Colonic mucosa (tissue), 4 donors: ENCODE data around the gene SUSD2. TPM values are rescaled to one million over a fixed set of nuclear protein-coding genes. Genes with fewer than 3 reads are reported as not detected.
"Not testable (repeated sequence)": the region's sequence is repeated elsewhere in the genome, so short reads cannot be mapped to it uniquely, and the experiment has no call there.

Experiments
- DNase-seq: peaks from one replicate; pipeline ENCODE4 v3.0.0-alpha.2; 2020
- H3K27ac ChIP-seq: fragments of 200-600 bp; one replicate; pipeline ENCODE4 v1.8.0; 2021
- H3K27me3 ChIP-seq: fragments of 200-600 bp; one replicate; pipeline ENCODE4 v1.8.0; 2021
- H3K36me3 ChIP-seq: fragments of 200-600 bp; one replicate; pipeline ENCODE4 v1.8.0; 2021
- H3K4me1 ChIP-seq: fragments of 200-600 bp; one replicate; pipeline ENCODE4 v1.8.0; 2021; ENCODE audit warnings: mild to moderate bottlenecking
- H3K4me3 ChIP-seq: fragments of 200-600 bp; one replicate; pipeline ENCODE4 v1.8.0; 2021
- H3K9ac ChIP-seq, 2 donors: one replicate each; pipeline ENCODE4 v1.7.0; 2013; ENCODE audit warnings: control low read depth in 2 of 2, low read depth in 2 of 2, low read length in 2 of 2
- H3K9me3 ChIP-seq: fragments of 200-600 bp; one replicate; pipeline ENCODE4 v1.8.0; 2021
- intact Hi-C: fragments of 100-400 bp; cut with DNase I; formaldehyde crosslinking; loops from one replicate; pipeline ENCODE4 v1.14.1; 2022
- total RNA-seq, 2 donors: library from RNA; stranded (reverse); fragmentation: NEBNext Ultra II Directional in 1 of 2; extraction: Animal tissue kit (Norgen Biotek cat#: 25700) in 1 of 2; gene quantifications; one replicate each; pipeline ENCODE4 v1.2.1, GENCODE V29; 2021
- TF ChIP-seq, protein P1 (sequence below): fragments of 200-600 bp; IDR thresholded peaks from one replicate; pipeline ENCODE4 v1.8.0; 2022; ENCODE audit warnings: antibody characterized with exemption, mild to moderate bottlenecking
- donor health status: healthy.
- donor health status: DM: no; HTN: no; CAD: no.
- donor health status: DM: no; HTN: no; CAD: no.

SUSD2 gene
- total RNA-seq, 2 donors from 2014 or later, result 1.2 to 2.4 TPM

DNA sequence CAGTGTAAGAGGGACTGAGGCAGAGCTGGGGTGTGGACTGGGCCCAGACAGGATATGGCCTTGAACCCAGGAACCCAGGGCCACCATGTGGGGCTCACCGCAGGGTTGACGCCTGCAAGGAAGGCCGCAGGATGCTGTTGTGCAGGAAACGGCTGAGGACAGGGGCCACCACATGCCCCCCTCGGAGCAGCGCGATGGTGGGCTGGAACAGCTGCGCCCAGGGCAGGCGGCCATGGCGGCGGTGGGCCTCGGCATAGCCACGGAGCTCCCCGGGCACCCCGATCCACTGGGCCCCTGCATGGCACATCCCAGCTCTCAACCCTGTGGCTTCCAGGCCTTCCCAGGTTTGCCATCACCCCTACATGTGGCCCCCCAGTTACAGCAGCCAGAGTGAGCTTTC is 51.4 kb downstream of the SUSD2 start:
- Histone ChIP-seq H3K4me3 (no peak overlapping the region), H3K4me1 (no peaks in the 10 kb centered on the region), H3K27me3 (no peaks in the 10 kb centered on the region), H3K36me3 (no peaks in the 10 kb centered on the region), H3K27ac (no peak overlapping the region), H3K9me3 (no peaks in the 10 kb centered on the region), H3K9ac (no peak overlapping the region)
- TF ChIP-seq, protein P1, sequence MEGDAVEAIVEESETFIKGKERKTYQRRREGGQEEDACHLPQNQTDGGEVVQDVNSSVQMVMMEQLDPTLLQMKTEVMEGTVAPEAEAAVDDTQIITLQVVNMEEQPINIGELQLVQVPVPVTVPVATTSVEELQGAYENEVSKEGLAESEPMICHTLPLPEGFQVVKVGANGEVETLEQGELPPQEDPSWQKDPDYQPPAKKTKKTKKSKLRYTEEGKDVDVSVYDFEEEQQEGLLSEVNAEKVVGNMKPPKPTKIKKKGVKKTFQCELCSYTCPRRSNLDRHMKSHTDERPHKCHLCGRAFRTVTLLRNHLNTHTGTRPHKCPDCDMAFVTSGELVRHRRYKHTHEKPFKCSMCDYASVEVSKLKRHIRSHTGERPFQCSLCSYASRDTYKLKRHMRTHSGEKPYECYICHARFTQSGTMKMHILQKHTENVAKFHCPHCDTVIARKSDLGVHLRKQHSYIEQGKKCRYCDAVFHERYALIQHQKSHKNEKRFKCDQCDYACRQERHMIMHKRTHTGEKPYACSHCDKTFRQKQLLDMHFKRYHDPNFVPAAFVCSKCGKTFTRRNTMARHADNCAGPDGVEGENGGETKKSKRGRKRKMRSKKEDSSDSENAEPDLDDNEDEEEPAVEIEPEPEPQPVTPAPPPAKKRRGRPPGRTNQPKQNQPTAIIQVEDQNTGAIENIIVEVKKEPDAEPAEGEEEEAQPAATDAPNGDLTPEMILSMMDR, result no peak
- intact Hi-C loops, result loop anchor here (5.0 kb wide), 1 partner anchor 40 kb away; no protein-coding TSS in a partner anchor
- no peak for DNase-seq

DNA sequence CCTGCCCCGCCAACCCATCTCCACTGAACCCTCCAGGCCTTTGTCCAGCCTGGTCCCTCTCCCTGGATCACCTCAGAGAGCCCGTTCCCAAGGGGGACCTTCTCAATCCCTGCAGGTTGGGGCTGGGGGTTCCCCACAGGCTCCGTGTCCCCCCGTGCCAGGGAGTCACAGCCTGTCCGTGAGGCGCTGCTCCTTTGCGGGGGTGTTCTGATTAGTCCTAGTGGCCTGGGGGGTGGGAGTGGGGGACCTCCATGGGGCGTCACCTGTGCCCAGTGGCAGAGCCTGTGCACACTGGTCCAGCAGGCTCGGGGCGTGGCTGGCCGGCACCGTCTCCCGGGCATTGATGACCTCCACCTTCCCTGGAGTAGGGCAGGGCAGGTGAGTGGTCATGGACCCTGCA is 51.9 kb downstream of the SUSD2 start:
- DNase-seq, result no peak
- no peak overlapping the region for H3K27ac ChIP-seq
- no peak overlapping the region for H3K4me3 ChIP-seq
- H3K9ac ChIP-seq, result no peak overlapping the region
- no peaks in the 10 kb centered on the region for H3K9me3 ChIP-seq
- H3K27me3 ChIP-seq, result no peaks in the 10 kb centered on the region
- intact Hi-C loops, result loop anchor here (5.0 kb wide), 1 partner anchor 41 kb away; no protein-coding TSS in a partner anchor
- no peaks in the 10 kb centered on the region for H3K4me1 ChIP-seq
- H3K36me3 ChIP-seq, result no peaks in the 10 kb centered on the region
- TF ChIP-seq, protein P1, result no peak

DNA sequence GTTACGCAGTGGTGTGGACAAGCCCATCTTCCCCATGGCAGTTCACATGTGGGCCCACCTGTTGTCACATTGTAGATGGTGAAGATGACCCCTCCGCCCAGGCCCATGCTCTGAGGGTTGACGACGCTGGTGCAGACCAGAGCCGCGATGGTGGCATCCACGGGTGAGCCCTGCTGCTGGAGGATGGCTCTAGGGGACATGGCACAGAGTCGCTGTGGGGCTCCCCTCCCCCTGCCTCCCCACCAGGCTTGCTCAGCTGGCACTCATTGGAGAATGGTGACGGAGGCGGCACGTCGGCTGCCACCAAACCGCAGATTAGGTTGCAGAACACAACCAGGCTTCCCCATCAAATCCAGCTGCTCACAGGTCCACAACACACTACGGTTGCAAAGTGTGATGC is 52.5 kb downstream of the SUSD2 start:
- DNase-seq, result no peak
- H3K36me3 ChIP-seq, result no peaks in the 10 kb centered on the region
- H3K4me3 ChIP-seq, result no peak overlapping the region
- no peaks in the 10 kb centered on the region for H3K4me1 ChIP-seq
- no peaks in the 10 kb centered on the region for H3K9me3 ChIP-seq
- intact Hi-C loops, result loop anchor here (5.0 kb wide), 1 partner anchor 42 kb away; no protein-coding TSS in a partner anchor
- H3K27ac ChIP-seq, result no peak overlapping the region
- H3K9ac ChIP-seq, result no peak overlapping the region
- H3K27me3 ChIP-seq, result no peaks in the 10 kb centered on the region
- TF ChIP-seq, protein P1, result no peak

DNA sequence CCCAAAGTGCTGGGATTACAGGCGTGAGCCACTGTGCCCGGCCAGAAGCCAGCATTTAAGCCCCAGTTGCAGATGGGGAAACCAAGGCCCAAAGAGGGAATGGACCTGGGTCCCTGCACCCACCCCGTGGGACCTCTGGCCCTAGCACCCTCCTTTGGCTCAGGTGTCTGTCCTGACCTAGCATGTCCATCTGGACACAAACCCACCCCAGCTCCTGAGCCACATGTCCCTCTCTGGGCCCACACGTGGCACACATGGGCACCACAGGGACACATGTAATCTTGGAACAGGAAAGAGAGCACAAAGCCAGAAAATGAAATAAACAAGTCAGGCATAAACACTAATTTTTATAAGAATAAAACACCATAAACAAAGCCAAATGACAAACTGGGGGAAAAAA is 54.0 kb downstream of the SUSD2 start:
- Histone ChIP-seq H3K4me3 (no peak overlapping the region), H3K27me3 (no peaks in the 10 kb centered on the region), H3K9me3 (no peaks in the 10 kb centered on the region), H3K36me3 (no peaks in the 10 kb centered on the region), H3K4me1 (no peaks in the 10 kb centered on the region), H3K9ac (no peak overlapping the region), H3K27ac (no peak overlapping the region)
- intact Hi-C loops, result no loop called here
- TF ChIP-seq, protein P1, result no peak
- DNase-seq, result no peak

- TF ChIP-seq, protein P1, result no peak
- Histone ChIP-seq H3K36me3 (no peaks in the 10 kb centered on the region), H3K9me3 (no peaks in the 10 kb centered on the region)
Observed at GRCh38 chr22:24236656-24237055, 55.4 kb downstream of the SUSD2 start.

DNA sequence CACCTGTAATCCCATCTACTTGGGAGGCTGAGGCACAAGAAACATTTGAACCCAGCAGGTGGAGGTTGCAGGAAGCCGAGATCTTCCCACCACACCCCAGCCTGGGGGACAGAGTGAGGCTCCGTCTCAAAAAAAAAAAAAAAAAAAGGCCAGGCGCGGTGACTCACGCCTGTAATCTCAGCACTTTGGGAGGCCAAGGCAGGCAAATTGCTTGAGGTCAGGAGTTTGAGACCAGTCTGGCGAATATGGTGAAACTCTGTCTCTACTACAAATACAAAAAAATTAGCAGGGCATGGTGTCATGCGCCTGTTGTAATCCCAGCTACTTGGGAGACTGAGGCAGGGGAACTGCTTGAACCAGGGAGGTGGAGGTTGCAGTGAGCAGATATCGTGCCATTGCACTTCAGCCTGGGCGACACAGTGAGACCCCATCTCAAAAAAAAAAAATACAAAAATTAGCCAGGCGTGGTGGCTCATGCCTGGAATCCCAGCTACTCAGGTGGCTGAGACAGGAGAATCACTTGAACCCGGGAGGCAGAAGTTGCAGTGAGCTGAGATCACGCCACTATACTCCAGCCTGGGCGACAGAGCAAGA is 56.9 kb downstream of the SUSD2 start:
- intact Hi-C loops, H3K4me1 ChIP-seq, DNase-seq, H3K36me3 ChIP-seq, H3K4me3 ChIP-seq, H3K9me3 ChIP-seq, H3K27ac ChIP-seq, H3K27me3 ChIP-seq, H3K9ac ChIP-seq: not testable (repeated sequence)

More at GRCh38 chr22:24236656-24237055, 55.4 kb downstream of the SUSD2 start:
- Histone ChIP-seq H3K4me1 (no peaks in the 10 kb centered on the region), H3K9ac (no peak overlapping the region), H3K27ac (no peak overlapping the region), H3K4me3 (no peak overlapping the region), H3K27me3 (no peaks in the 10 kb centered on the region)
- DNase-seq, result no peak
- intact Hi-C loops, result no loop called here
